ENCODE data around the gene ATG5.

GRCh38 chr6:106188104-106188794, 137.3 kb downstream of the ATG5 start:
- TF ChIP-seq SIN3A (IDR thresholded peaks at IDR 0.05; ENCODE audit: borderline replicate concordance, insufficient read depth, low read length): no peak
- TF ChIP-seq REST (IDR thresholded peaks at IDR 0.05; ENCODE audit: insufficient read depth in 1 of 2, low read depth in 2 of 2, low read length in 2 of 2): no peak
- TF ChIP-seq POLR2AphosphoS5 (IDR thresholded peaks at IDR 0.05; ENCODE audit: low read depth, low read length): no peak
- no peak for TF ChIP-seq TAF1 (IDR thresholded peaks at IDR 0.05; ENCODE audit: borderline replicate concordance, insufficient read depth, low read length)
- TF ChIP-seq FOXP2 (optimal IDR thresholded peaks at IDR 0.05; ENCODE audit: borderline replicate concordance, extremely low read depth, extremely low read length, insufficient read depth): no peak
